Ascending aorta (tissue), 2 donors: Measurements from ENCODE around the gene DMTF1. TPM values are rescaled to one million over a fixed set of nuclear protein-coding genes. Genes with fewer than 3 reads are reported as not detected.
A peak's percentile ranks its signal among the peaks of the same experiment; 100 is the strongest.

Source experiments
- DNase-seq, 2 donors: peaks; one replicate each; pipeline ENCODE4 v3.0.0-alpha.2; 2019; ENCODE audit warnings: low spot score in 2 of 2
- H3K27ac ChIP-seq, 2 donors: fragments of 200-600 bp; sonication (generic); one replicate each; pipeline ENCODE4 v1.5.1; 2016 to 2017; ENCODE audit warnings: mild to moderate bottlenecking in 1 of 2
- H3K27me3 ChIP-seq: fragments of 200-600 bp; sonication (generic); one replicate; pipeline ENCODE4 v1.5.1; 2017
- H3K36me3 ChIP-seq, 2 donors: fragments of 200-600 bp; sonication (generic); one replicate each; pipeline ENCODE4 v1.5.1; 2016
- H3K4me1 ChIP-seq, 2 donors: fragments of 200-600 bp; sonication (generic); one replicate each; pipeline ENCODE4 v1.5.1; 2016 to 2017; ENCODE audit warnings: mild to moderate bottlenecking in 1 of 2
- H3K4me3 ChIP-seq, 2 donors: fragments of 200-600 bp; sonication (generic); one replicate each; pipeline ENCODE4 v1.5.1; 2016 to 2017; ENCODE audit warnings: mild to moderate bottlenecking in 1 of 2
- H3K9me3 ChIP-seq, 2 donors: fragments of 200-600 bp; sonication (generic); one replicate each; pipeline ENCODE4 v1.5.1; 2016
- intact Hi-C: fragments of 100-400 bp; cut with DNase I; formaldehyde crosslinking; loops from one replicate; pipeline ENCODE4 v1.15.1; 2023
- total RNA-seq: library from RNA; depleted of rRNA; stranded (reverse); fragments of >200 nt; gene quantifications from one replicate; pipeline ENCODE4 v1.1.0, GENCODE V29; 2016
- TF ChIP-seq, protein P1 (sequence below), 3 experiments: fragments of 200-600 bp in 2 of 3; fragments of 450-650 bp in 1 of 3; sonication (generic) in 2 of 3; IDR thresholded peaks; one replicate each; pipeline ENCODE4 v1.5.1; 2016 to 2019; ENCODE audit warnings: antibody characterized with exemption in 3 of 3, mild to moderate bottlenecking in 1 of 3, moderate library complexity in 1 of 3

The DMTF1 gene
- total RNA-seq, 1 donor from 2014 or later, result 23.1 TPM

DNA sequence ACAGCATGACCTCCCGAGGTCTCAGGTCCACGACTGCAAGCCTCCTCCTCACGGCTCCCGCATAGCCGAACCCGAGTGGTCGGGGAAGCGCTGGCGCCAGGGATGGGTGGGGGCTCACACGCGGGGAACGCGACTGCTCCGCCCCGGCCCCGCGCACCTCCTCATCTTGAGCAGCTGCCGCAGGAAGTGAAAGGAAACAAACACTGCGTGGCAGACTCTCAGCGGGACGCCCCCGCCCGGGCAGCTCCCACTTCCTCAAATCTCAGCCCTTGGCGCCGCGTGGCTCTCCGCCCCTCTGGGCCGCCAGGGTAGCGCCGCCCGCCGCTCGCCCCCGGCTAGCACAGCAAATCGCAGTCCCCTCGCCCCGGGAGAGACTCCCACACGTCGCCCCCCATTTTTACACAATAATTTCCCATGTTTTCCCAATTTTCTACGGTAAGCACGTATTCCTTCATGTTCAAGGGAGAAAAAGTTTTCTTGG lies 67.3 kb downstream of the DMTF1 start, which contains the start of gene TMEM243:
Gene TMEM243, minus strand, starts transcription at position 188 of the 481 bp plus-strand sequence. CDS start 229 bp downstream, outside the sequence.
- Histone ChIP-seq H3K4me1 (peaks cover 2 to 8% of the 10 kb centered on the region in 2 donors), H3K27me3 (no peaks in the 10 kb centered on the region), H3K27ac (peak within 1 kb of the TSS; percentile 90 to 91), H3K9me3 (no peaks in the 10 kb centered on the region), H3K4me3 (peak within 1 kb of the TSS; percentile 95 to 98), H3K36me3 (no peaks in the 10 kb centered on the region)
- TF ChIP-seq, protein P1, sequence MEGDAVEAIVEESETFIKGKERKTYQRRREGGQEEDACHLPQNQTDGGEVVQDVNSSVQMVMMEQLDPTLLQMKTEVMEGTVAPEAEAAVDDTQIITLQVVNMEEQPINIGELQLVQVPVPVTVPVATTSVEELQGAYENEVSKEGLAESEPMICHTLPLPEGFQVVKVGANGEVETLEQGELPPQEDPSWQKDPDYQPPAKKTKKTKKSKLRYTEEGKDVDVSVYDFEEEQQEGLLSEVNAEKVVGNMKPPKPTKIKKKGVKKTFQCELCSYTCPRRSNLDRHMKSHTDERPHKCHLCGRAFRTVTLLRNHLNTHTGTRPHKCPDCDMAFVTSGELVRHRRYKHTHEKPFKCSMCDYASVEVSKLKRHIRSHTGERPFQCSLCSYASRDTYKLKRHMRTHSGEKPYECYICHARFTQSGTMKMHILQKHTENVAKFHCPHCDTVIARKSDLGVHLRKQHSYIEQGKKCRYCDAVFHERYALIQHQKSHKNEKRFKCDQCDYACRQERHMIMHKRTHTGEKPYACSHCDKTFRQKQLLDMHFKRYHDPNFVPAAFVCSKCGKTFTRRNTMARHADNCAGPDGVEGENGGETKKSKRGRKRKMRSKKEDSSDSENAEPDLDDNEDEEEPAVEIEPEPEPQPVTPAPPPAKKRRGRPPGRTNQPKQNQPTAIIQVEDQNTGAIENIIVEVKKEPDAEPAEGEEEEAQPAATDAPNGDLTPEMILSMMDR (IDR thresholded peaks at IDR 0.05), result peak in 1 of 3 experiments; percentile 5
- intact Hi-C loops, result loop anchor here (1.0 to 10.0 kb wide), 5 partner anchors 67 to 995 kb away; partner anchors contain the start of genes CROT, DBF4, DMTF1 and ELAPOR2
- DNase-seq, result peak; percentile 39 to 90

DNA sequence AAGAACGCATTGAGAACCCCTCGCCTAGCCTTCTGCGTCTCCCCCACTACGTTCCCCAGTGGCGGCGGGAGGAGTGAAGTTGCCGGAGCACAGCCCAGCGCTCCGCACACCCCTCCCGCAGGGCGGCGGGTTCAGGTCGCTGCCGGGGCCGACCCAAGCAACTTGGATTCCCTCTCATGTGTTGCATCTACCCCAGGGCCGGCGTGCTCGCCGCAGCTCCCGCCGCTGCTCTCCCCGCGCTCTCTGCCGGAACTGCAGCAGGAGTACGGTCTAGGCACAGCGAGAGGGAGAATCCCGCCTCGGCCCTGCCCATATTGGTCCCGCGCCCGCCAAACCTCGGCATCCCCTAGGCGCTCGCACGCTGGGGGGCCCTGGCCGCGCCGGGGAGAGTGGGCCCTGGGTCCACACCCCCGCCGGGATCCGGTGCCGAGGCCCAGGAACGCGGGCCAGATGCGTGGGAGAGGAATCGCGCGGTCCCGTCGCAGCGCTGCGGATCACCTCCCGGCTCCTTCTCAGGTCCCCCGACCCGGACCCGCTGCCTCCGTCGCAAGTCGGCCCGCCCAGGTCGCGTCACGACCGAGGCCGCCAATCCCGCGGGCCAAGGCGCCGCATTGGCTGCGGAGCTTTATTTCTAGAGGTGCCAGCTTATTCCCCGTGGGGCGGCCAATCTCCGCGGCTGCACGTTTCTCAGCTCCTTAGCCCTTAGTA lies 67.9 kb downstream of the DMTF1 start:
- TF ChIP-seq, protein P1 (IDR thresholded peaks at IDR 0.05), result no peak
- intact Hi-C loops, result loop anchor here (1.0 to 10.0 kb wide), 4 partner anchors 68 to 655 kb away; partner anchors contain the start of genes CROT, DBF4, DMTF1 and ELAPOR2

DNA sequence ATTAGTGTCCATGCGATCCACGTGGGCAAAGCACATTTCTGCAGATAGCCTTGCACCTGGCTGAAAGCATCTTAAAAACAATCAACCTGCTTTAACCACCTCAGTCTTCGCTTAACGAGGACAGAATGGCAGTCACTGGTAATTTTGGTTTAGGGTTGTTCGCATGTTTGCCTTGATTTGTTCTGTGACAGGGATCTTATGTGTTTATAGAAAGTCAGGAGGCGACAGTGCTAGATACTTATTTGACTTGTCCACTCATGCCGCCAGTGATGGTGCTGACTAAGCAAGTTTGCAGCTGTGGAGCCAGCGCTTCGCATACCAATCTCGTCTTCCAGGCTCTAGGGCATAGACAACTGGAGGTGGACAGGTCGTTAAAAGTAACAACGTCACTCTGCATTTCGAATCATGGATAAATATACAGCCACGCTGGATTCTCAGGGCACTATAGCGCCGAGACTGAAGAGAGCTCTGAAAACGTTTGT lies 68.5 kb downstream of the DMTF1 start:
- peaks cover 2 to 8% of the 10 kb centered on the region in 2 donors for H3K4me1 ChIP-seq
- intact Hi-C loops, result loop anchor here (1.0 to 10.0 kb wide), 4 partner anchors 68 to 654 kb away; partner anchors contain the start of genes CROT, DBF4, DMTF1 and ELAPOR2
- H3K36me3 ChIP-seq, result no peaks in the 10 kb centered on the region
- no peak for DNase-seq
- TF ChIP-seq, protein P1 (IDR thresholded peaks at IDR 0.05), result no peak
- H3K4me3 ChIP-seq, result peak overlapping the region; percentile 95 to 98
- H3K27me3 ChIP-seq, result no peaks in the 10 kb centered on the region
- no peaks in the 10 kb centered on the region for H3K9me3 ChIP-seq
- H3K27ac ChIP-seq, result no peak overlapping the region

More for the DNA sequence above, 67.9 kb downstream of the DMTF1 start:
- H3K36me3 ChIP-seq, result no peaks in the 10 kb centered on the region
- peak overlapping the region; percentile 95 to 98 for H3K4me3 ChIP-seq
- peak; percentile 56 to 92 for DNase-seq
- no peaks in the 10 kb centered on the region for H3K27me3 ChIP-seq
- H3K4me1 ChIP-seq, result peaks cover 2 to 8% of the 10 kb centered on the region in 2 donors
- H3K27ac ChIP-seq, result peak overlapping the region; percentile 90 to 91
- no peaks in the 10 kb centered on the region for H3K9me3 ChIP-seq

DNA sequence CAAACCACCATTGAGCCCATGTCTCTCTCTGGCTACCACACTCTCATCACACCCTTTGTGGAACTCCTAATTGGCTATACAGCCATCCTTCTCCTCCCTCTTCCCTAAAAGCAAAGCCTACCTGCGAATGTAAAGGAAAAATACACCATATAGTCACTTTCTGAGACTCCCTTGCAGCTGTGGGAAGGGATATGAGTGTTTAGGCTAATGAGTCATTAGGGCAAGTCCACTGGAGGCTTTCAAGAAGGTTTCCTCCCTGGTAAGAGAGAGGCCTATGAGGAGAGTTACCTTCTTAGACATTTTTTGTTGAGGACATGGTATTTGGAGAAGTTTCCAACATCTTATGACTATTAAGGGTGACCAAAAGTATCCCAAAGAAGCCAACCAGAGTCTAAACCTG lies 71.4 kb downstream of the DMTF1 start:
- TF ChIP-seq, protein P1 (IDR thresholded peaks at IDR 0.05), result no peak
- Histone ChIP-seq H3K27ac (no peak overlapping the region), H3K27me3 (no peaks in the 10 kb centered on the region), H3K4me1 (peaks cover 0 to 3% of the 10 kb centered on the region in 2 donors), H3K4me3 (no peak overlapping the region), H3K36me3 (no peaks in the 10 kb centered on the region), H3K9me3 (no peaks in the 10 kb centered on the region)
- no peak for DNase-seq
- intact Hi-C loops, result loop anchor here (5.0 to 10.0 kb wide), 3 partner anchors 124 to 651 kb away; partner anchors contain the start of genes CROT, DBF4, ELAPOR2 and SLC25A40

DNA sequence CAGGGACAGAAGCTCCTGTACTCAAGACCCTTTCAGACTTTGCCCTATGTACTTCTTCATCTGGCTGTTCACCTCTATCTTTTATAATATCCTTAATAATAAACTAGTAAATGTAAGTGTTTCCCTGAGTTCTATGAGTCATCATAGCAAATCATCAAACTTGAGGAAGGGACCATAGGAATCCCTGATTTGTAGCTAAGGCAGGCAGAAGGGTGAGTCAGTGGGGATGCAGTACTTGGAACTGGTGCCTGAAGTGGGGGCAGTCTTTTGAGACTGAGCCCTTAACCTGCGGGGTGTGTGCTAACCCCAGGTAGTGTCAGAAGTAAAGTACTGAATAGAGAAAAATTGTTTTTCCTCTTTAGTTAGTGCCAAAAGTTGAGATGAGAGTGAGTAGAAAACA lies 73.4 kb downstream of the DMTF1 start:
- no peaks in the 10 kb centered on the region for H3K9me3 ChIP-seq
- H3K4me1 ChIP-seq, result peaks cover 0 to 3% of the 10 kb centered on the region in 2 donors
- intact Hi-C loops, result loop anchor here (10.0 kb wide), 1 partner anchor 649 kb away; the partner anchor contains the start of genes DBF4 and SLC25A40
- H3K27ac ChIP-seq, result no peak overlapping the region
- H3K4me3 ChIP-seq, result no peak overlapping the region
- TF ChIP-seq, protein P1 (IDR thresholded peaks at IDR 0.05), result no peak
- no peaks in the 10 kb centered on the region for H3K36me3 ChIP-seq
- no peak for DNase-seq
- H3K27me3 ChIP-seq, result no peaks in the 10 kb centered on the region
